DMS 273 (cell line): ENCODE data around the gene LLCFC1.

Experiments
- DNase-seq: peaks from one replicate; lab custom pipeline; 2025; ENCODE audit not compliant: unreplicated experiment; lab: John Stamatoyannopoulos, UW

The LLCFC1 gene

GRCh38 chr7:142939226-142939910, at the start of gene LLCFC1:
LLCFC1 (plus strand) TSS chr7:142939484; CDS start chr7:142939622, 138 bp downstream.
- DNase-seq = peak; percentile 3

- no peak for DNase-seq
These were observed 49.5 kb upstream of the LLCFC1 start for GRCh38 chr7:142889816-142890215.

- no peak for DNase-seq
These were observed 48.3 kb upstream of the LLCFC1 start for GRCh38 chr7:142890874-142891485.

- DNase-seq = no peak
These were observed 47.7 kb upstream of the LLCFC1 start for GRCh38 chr7:142891490-142892082.

- no peak for DNase-seq
These were observed 46.3 kb upstream of the LLCFC1 start for GRCh38 chr7:142892951-142893350.

GRCh38 chr7:142894112-142894984, 44.9 kb upstream of the LLCFC1 start:
- DNase-seq = no peak

GRCh38 chr7:142894985-142895593, 44.2 kb upstream of the LLCFC1 start:
- DNase-seq = no peak

GRCh38 chr7:142896151-142896550, 43.1 kb upstream of the LLCFC1 start:
- no peak for DNase-seq

- DNase-seq = no peak
These were observed 42.4 kb upstream of the LLCFC1 start for GRCh38 chr7:142896741-142897379.

GRCh38 chr7:142897691-142898090, 41.6 kb upstream of the LLCFC1 start:
- no peak for DNase-seq

GRCh38 chr7:142898377-142899170, 40.7 kb upstream of the LLCFC1 start:
- no peak for DNase-seq

GRCh38 chr7:142899661-142900060, 39.6 kb upstream of the LLCFC1 start:
- DNase-seq = no peak

GRCh38 chr7:142901426-142902259, 37.6 kb upstream of the LLCFC1 start:
- no peak for DNase-seq

GRCh38 chr7:142904128-142904527, 35.2 kb upstream of the LLCFC1 start:
- no peak for DNase-seq

GRCh38 chr7:142905759-142906158, 33.5 kb upstream of the LLCFC1 start:
- DNase-seq = no peak

GRCh38 chr7:142906643-142907042, 32.6 kb upstream of the LLCFC1 start:
- DNase-seq = no peak

- no peak for DNase-seq
These were observed 31.0 kb upstream of the LLCFC1 start for GRCh38 chr7:142908290-142908689.

- DNase-seq = peak; percentile 17
These were observed 30.1 kb upstream of the LLCFC1 start for GRCh38 chr7:142908921-142909890.
